HepG2 (cell line): ENCODE measurements around the gene MCC. TPM values are rescaled to one million over a fixed set of nuclear protein-coding genes. Genes with fewer than 3 reads are reported as not detected.

Source experiments
- ATAC-seq: fragments of 200-7000 bp; cut with Tn5 transposase; 3 replicates; pipeline ENCODE4 v1.9.1; 2020; ENCODE audit warnings: mild to moderate bottlenecking, moderate library complexity
- BruUV-seq: library from RNA; stranded (reverse); fragments of 400-500 nt; replicated peaks from 2 replicates; lab custom pipeline; 2021; lab: Mats Ljungman, UMichigan
- CTCF ChIA-PET: fragments of 300-600 bp; formaldehyde crosslinking; extraction: SDS; loops from one replicate; lab custom pipeline; 2021; ENCODE audit warnings: low total read pairs, inconsistent platforms, low intra/inter-chr PET ratio; lab: Yijun Ruan, JAX
- POLR2A ChIA-PET: fragments of 350-600 bp; sonication (Branson Sonifier 250); formaldehyde crosslinking; loops from one replicate; lab custom pipeline; 2020; ENCODE audit warnings: antibody characterized with exemption, inconsistent platforms; lab: Yijun Ruan, JAX
- DNase-seq: peaks from one replicate; pipeline ENCODE4 v3.0.0-alpha.2; 2015; ENCODE audit warnings: low spot score
- FAIRE-seq: peaks from 3 replicates; lab custom pipeline; 2011; peaks lifted over from hg19 to GRCh38; lab: Jason Lieb, UNC
- H2AFZ ChIP-seq: one replicate; pipeline ENCODE4 v1.6.1; 2011; ENCODE audit warnings: low read length, inconsistent platforms
- H3K27ac ChIP-seq: fragments of 300-600 bp; 3 replicates; pipeline ENCODE4 v1.8.0; 2011; ENCODE audit warnings: mixed run types, mild to moderate bottlenecking, mixed read lengths, low read length, inconsistent platforms; ENCODE audit not compliant: insufficient read depth; ENCODE audit errors: extremely low read length
- H3K27me3 ChIP-seq, 2 experiments: fragments of 200-600 bp in 1 of 2; 2 replicates in 1 of 2; 3 replicates in 1 of 2; pipeline versions ENCODE4 v1.6.0 to v1.8.0; 2011; ENCODE audit warnings: low read length in 2 of 2, mild to moderate bottlenecking in 2 of 2, moderate library complexity in 2 of 2, inconsistent platforms in 1 of 2; ENCODE audit not compliant: insufficient read depth in 2 of 2, control insufficient read depth in 1 of 2
- H3K36me3 ChIP-seq, 2 experiments: fragments of 200-600 bp in 1 of 2; replicated peaks in 1 of 2; 2 replicates in 1 of 2; 3 replicates in 1 of 2; pipeline versions ENCODE4 v1.5.1 to v1.8.0; 2011; ENCODE audit warnings: low read length in 2 of 2, inconsistent platforms in 1 of 2; ENCODE audit not compliant: insufficient read depth in 2 of 2, control insufficient read depth in 1 of 2
- H3K4me1 ChIP-seq: 2 replicates; pipeline ENCODE4 v1.5.1; 2012; ENCODE audit warnings: low read length, inconsistent platforms; ENCODE audit not compliant: insufficient read depth
- H3K4me2 ChIP-seq: 2 replicates; pipeline ENCODE4 v1.6.0; 2011; ENCODE audit warnings: low read depth, low read length, inconsistent platforms
- H3K4me3 ChIP-seq, 3 experiments: fragments of 200-600 bp in 1 of 3; sonication (generic), shearing (Covaris generic) in 1 of 3; replicated peaks in 1 of 3; 2 replicates each; pipeline ENCODE4 v1.5.1; 2011 to 2016; ENCODE audit warnings: low read length in 3 of 3, inconsistent platforms in 2 of 3, low read depth in 2 of 3, mild to moderate bottlenecking in 2 of 3, control low read depth in 1 of 3, mixed read lengths in 1 of 3; ENCODE audit not compliant: insufficient read depth in 1 of 3
- H3K79me2 ChIP-seq: one replicate; pipeline ENCODE4 v1.6.1; 2011; ENCODE audit warnings: low read length, inconsistent platforms; ENCODE audit not compliant: insufficient read depth
- H3K9ac ChIP-seq: 2 replicates; pipeline ENCODE4 v1.6.0; 2011; ENCODE audit warnings: mild to moderate bottlenecking, low read depth, low read length, inconsistent platforms; ENCODE audit not compliant: insufficient read depth
- H3K9me3 ChIP-seq: 2 replicates; pipeline ENCODE4 v1.5.1; 2012; ENCODE audit warnings: mild to moderate bottlenecking, low read length
- H4K20me1 ChIP-seq: 2 replicates; pipeline ENCODE4 v1.6.0; 2011; ENCODE audit warnings: inconsistent platforms, mild to moderate bottlenecking, low read length, moderate library complexity; ENCODE audit not compliant: insufficient read depth
- CEBPG ChIP-seq: IDR thresholded peaks from 2 replicates; pipeline ENCODE4 v1.6.1; 2016
- NFIC ChIP-seq: IDR thresholded peaks from 2 replicates; pipeline ENCODE4 v1.6.1; 2012; ENCODE audit warnings: mild to moderate bottlenecking, low read length, inconsistent platforms
- SIX1 ChIP-seq: sonication (generic); formaldehyde crosslinking; IDR thresholded peaks from 2 replicates; pipeline ENCODE4 v1.4.0; 2020; ENCODE audit warnings: missing genetic modification reagents, borderline replicate concordance
- SOX13 ChIP-seq, 3 experiments: fragments of 450-650 bp in 1 of 3; sonication (generic) in 1 of 3; formaldehyde crosslinking in 1 of 3; IDR thresholded peaks in 2 of 3; conservative IDR thresholded peaks in 1 of 3; 2 replicates each; pipeline versions ENCODE4 v1.5.0 to v1.6.1; 2016 to 2020; ENCODE audit warnings: antibody characterized with exemption in 1 of 3, mild to moderate bottlenecking in 1 of 3, missing compliant biosample characterization in 1 of 3, missing genetic modification reagents in 1 of 3, moderate library complexity in 1 of 3
- SYNCRIP ChIP-seq: fragments of 200-400 bp; formaldehyde crosslinking; IDR thresholded peaks from 2 replicates; pipeline ENCODE4 v1.6.1; 2018; ENCODE audit warnings: mild to moderate bottlenecking, low read depth, low read length; ENCODE audit not compliant: insufficient read depth
- TP53 ChIP-seq: sonication (generic); formaldehyde crosslinking; conservative IDR thresholded peaks from 2 replicates; pipeline ENCODE4 v1.4.0; 2020; ENCODE audit warnings: missing genetic modification reagents
- ZNF563 ChIP-seq: sonication (generic); formaldehyde crosslinking; IDR thresholded peaks from 2 replicates; pipeline ENCODE4 v1.8.0; 2022; ENCODE audit warnings: mild to moderate bottlenecking, moderate library complexity, missing genetic modification reagents
- ZNF891 ChIP-seq: sonication (generic); formaldehyde crosslinking; IDR thresholded peaks from 2 replicates; pipeline ENCODE4 v1.5.0; 2020; ENCODE audit warnings: mild to moderate bottlenecking, missing genetic modification reagents
- WGBS: methylation state at CpG from one replicate; pipeline ENCODE4 v1.1.6; 2017; ENCODE audit warnings: low lambda C conversion rate; 5-methylcytosine and 5-hydroxymethylcytosine counted together
- in situ Hi-C: cut with HindIII; loops from 2 replicates; pipeline ENCODE4 v1.10.0; 2017; ENCODE audit warnings: low pct_unique_long_range_greater_than_20kb; ENCODE audit not compliant: extremely low pct_ligation_motif_present
- intact Hi-C: fragments of 100-400 bp; cut with micrococcal nuclease; formaldehyde crosslinking; loops from one replicate; pipeline ENCODE4 v1.10.0; 2022; ENCODE audit not compliant: unreplicated experiment
- polyA plus RNA-seq, 8 experiments: library from polyadenylated mRNA; depleted of rRNA in 3 of 8; stranded (reverse) in 7 of 8; unstranded in 1 of 8; fragments of >200 nt; fragmentation: Illumina TruSeq in 4 of 8; extraction: Trizol in 4 of 8; gene quantifications; 2 replicates each; pipeline versions ENCODE4 v1.2.1 to v1.2.3, GENCODE V29; 2011 to 2016; ENCODE audit warnings: low read depth in 4 of 8, missing spikeins in 1 of 8, mixed read lengths in 1 of 8; ENCODE audit not compliant: insufficient read depth in 1 of 8
- total RNA-seq, 5 experiments: library from RNA; depleted of rRNA; stranded (reverse); fragments of >200 nt; fragmentation: Illumina TruSeq; extraction: Trizol; gene quantifications; 2 replicates each; pipeline ENCODE4 v1.2.3, GENCODE V29; 2016; ENCODE audit warnings: low read depth in 1 of 5
- TF ChIP-seq, protein P1 (sequence below): sonication (generic); formaldehyde crosslinking; IDR thresholded peaks from 2 replicates; pipeline ENCODE4 v1.8.0; 2022; ENCODE audit warnings: missing genetic modification reagents, low read depth, mild to moderate bottlenecking, borderline replicate concordance
- TF ChIP-seq, protein P2 (sequence below): sonication (generic); formaldehyde crosslinking; IDR thresholded peaks from 2 replicates; pipeline ENCODE4 v1.4.0; 2020; ENCODE audit warnings: missing genetic modification reagents
- TF ChIP-seq, protein P3 (sequence below): sonication (generic); formaldehyde crosslinking; IDR thresholded peaks from 2 replicates; pipeline ENCODE4 v1.8.0; 2022; ENCODE audit warnings: missing genetic modification reagents, mild to moderate bottlenecking, borderline replicate concordance
- TF ChIP-seq, protein P4 (sequence below): sonication (generic); formaldehyde crosslinking; conservative IDR thresholded peaks from 2 replicates; pipeline ENCODE4 v1.4.0; 2020; ENCODE audit warnings: missing genetic modification reagents

Gene MCC
- total and polyA plus RNA-seq, 2 of the 13 experiments (the other 11 are each of a cell fraction or from before 2014, with no cell fraction given) = 0.55 to 2.4 TPM

DNA sequence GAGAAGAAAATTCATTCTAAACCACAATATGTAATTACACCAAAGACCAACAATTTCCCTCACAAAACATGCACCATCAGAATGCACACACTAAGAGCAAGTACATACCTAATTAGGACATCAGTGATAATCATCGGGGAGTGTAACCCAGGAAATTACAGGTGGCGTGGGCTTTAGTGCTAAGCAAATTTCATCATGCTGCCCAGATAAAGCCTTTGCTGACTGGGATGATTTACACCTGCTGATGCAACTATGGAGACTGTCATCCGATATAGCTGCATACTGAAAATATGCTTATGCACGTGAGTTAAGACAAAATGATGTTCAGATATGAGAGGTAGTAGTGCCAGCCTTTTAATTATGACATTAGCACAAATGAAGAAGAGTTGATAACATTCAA is 388.4 kb downstream of the MCC start:
- in situ Hi-C loops = no loop called here
- Histone ChIP-seq H3K79me2 (no peaks in the 10 kb centered on the region), H4K20me1 (no peaks in the 10 kb centered on the region), H3K27ac (no peak overlapping the region), H2AFZ (no peak overlapping the region), H3K27me3 (no peaks in the 10 kb centered on the region), H3K36me3 (no peaks in the 10 kb centered on the region; a peak in 1 of 5 replicates), H3K4me1 (no peaks in the 10 kb centered on the region), H3K4me2 (no peak overlapping the region), H3K4me3 (no peak overlapping the region), H3K9me3 (no peaks in the 10 kb centered on the region), H3K9ac (no peak overlapping the region)
- no peak for FAIRE-seq
- POLR2A ChIA-PET = no interaction called here
- no TSS peak for BruUV-seq
- CTCF ChIA-PET = no interaction called here
- no peak for ATAC-seq
- intact Hi-C loops = no loop called here
- 91% methylated on average over 4 of the region's 4 CpGs for WGBS
- DNase-seq = no peak
- no peak for TF ChIP-seq SOX13 (IDR thresholded peaks at IDR 0.05)
- no peak for TF ChIP-seq SOX13 (CRISPR knock-in tag; conservative IDR thresholded peaks at IDR 0.05 in 1 of 2, IDR thresholded peaks at IDR 0.05 in 1 of 2)
- TF ChIP-seq, protein P1, sequence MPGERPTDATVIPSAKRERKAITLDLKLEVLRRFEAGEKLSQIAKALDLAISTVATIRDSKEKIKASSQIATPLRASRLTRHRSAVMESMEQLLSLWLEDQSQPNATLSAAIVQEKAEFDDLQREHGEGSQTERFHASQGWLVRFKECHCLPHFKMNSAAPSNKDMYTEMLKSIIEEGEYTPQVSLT (CRISPR knock-in tag) = no peak
- no peak for TF ChIP-seq NFIC
- TF ChIP-seq ZNF563 (CRISPR knock-in tag) = no peak
- no peak for TF ChIP-seq TP53

DNA sequence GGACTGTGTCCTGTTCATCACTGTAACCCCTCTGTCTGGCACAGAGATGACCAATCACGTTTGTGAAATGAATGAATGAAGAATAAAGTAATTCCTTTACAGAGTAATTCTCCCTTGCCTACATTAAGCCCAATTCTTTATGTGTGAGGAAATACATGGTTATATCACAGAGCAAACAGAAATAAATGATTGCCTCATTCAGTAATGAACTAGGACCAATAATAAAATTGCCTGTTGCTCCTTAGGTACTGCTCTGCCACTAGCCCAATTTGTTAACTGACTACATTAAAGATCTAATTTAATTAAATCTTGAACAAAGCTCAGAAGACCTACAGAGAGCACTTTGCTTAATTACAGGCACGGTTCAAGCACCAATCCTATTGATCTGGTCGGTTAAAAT is 389.9 kb downstream of the MCC start:
- H3K9ac ChIP-seq = no peak overlapping the region
- intact Hi-C loops = no loop called here
- no peak overlapping the region for H3K4me2 ChIP-seq
- BruUV-seq = no TSS peak
- no peaks in the 10 kb centered on the region for H4K20me1 ChIP-seq
- no peak for DNase-seq
- H3K9me3 ChIP-seq = no peaks in the 10 kb centered on the region
- CTCF ChIA-PET = no interaction called here
- H2AFZ ChIP-seq = no peak overlapping the region
- 25% methylated on average over 3 of the region's 3 CpGs for WGBS
- no peak for ATAC-seq
- TF ChIP-seq CEBPG (CRISPR knock-in tag) = no peak
- TF ChIP-seq, protein P2, sequence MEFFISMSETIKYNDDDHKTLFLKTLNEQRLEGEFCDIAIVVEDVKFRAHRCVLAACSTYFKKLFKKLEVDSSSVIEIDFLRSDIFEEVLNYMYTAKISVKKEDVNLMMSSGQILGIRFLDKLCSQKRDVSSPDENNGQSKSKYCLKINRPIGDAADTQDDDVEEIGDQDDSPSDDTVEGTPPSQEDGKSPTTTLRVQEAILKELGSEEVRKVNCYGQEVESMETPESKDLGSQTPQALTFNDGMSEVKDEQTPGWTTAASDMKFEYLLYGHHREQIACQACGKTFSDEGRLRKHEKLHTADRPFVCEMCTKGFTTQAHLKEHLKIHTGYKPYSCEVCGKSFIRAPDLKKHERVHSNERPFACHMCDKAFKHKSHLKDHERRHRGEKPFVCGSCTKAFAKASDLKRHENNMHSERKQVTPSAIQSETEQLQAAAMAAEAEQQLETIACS = no peak
- no peak for TF ChIP-seq SIX1 (CRISPR knock-in tag)
- TF ChIP-seq ZNF891 (CRISPR knock-in tag) = no peak
- TF ChIP-seq, protein P3, sequence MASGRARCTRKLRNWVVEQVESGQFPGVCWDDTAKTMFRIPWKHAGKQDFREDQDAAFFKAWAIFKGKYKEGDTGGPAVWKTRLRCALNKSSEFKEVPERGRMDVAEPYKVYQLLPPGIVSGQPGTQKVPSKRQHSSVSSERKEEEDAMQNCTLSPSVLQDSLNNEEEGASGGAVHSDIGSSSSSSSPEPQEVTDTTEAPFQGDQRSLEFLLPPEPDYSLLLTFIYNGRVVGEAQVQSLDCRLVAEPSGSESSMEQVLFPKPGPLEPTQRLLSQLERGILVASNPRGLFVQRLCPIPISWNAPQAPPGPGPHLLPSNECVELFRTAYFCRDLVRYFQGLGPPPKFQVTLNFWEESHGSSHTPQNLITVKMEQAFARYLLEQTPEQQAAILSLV = no peak
- TF ChIP-seq, protein P4, sequence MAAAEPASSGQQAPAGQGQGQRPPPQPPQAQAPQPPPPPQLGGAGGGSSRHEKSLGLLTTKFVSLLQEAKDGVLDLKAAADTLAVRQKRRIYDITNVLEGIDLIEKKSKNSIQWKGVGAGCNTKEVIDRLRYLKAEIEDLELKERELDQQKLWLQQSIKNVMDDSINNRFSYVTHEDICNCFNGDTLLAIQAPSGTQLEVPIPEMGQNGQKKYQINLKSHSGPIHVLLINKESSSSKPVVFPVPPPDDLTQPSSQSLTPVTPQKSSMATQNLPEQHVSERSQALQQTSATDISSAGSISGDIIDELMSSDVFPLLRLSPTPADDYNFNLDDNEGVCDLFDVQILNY (CRISPR knock-in tag) = no peak
- no peak for TF ChIP-seq SYNCRIP
- no peak for FAIRE-seq
- in situ Hi-C loops = no loop called here
- no peaks in the 10 kb centered on the region for H3K79me2 ChIP-seq
- no peaks in the 10 kb centered on the region; a peak in 1 of 5 replicates for H3K36me3 ChIP-seq
- no peaks in the 10 kb centered on the region for H3K27me3 ChIP-seq
- no peaks in the 10 kb centered on the region for H3K4me1 ChIP-seq
- POLR2A ChIA-PET = no interaction called here
- H3K27ac ChIP-seq = no peak overlapping the region
- H3K4me3 ChIP-seq = no peak overlapping the region
